Testis (tissue), 3 donors: ENCODE results near the gene AK9. TPM values are rescaled to one million over a fixed set of nuclear protein-coding genes. Genes with fewer than 3 reads are reported as not detected.
"Not testable (repeated sequence)": the region's sequence is repeated elsewhere in the genome, so short reads cannot be mapped to it uniquely, and the experiment has no call there.

Experiments used
- DNase-seq: peaks from one replicate; pipeline ENCODE4 v3.0.0-alpha.2; 2019
- H3K27ac ChIP-seq, 2 donors: fragments of 200-600 bp; sonication (generic); one replicate each; pipeline ENCODE4 v1.5.1; 2019
- H3K27me3 ChIP-seq: fragments of 200-600 bp; sonication (generic); one replicate; pipeline ENCODE4 v1.5.1; 2019
- H3K36me3 ChIP-seq: fragments of 200-600 bp; sonication (generic); one replicate; pipeline ENCODE4 v1.5.1; 2017; ENCODE audit warnings: low read depth; ENCODE audit errors: missing control alignments
- H3K4me1 ChIP-seq: fragments of 200-600 bp; sonication (generic); one replicate; pipeline ENCODE4 v1.5.1; 2019
- H3K4me3 ChIP-seq, 2 donors: fragments of 200-600 bp; sonication (generic); one replicate each; pipeline ENCODE4 v1.5.1; 2017 to 2019
- H3K9me3 ChIP-seq: fragments of 200-600 bp; sonication (generic); one replicate; pipeline ENCODE4 v1.5.1; 2017
- POLR2A ChIP-seq: fragments of 450-650 bp; IDR thresholded peaks from one replicate; pipeline ENCODE4 v1.6.1; 2017; ENCODE audit warnings: antibody characterized with exemption, mild to moderate bottlenecking, moderate library complexity
- WGBS, 2 donors: methylation state at CpG; one replicate each; pipeline ENCODE4 v1.1.5; 2018; 5-methylcytosine and 5-hydroxymethylcytosine counted together
- intact Hi-C: fragments of 100-400 bp; cut with DNase I; formaldehyde crosslinking; loops from one replicate; pipeline ENCODE4 v1.15.1; 2023; ENCODE audit warnings: low total_unique reads
- polyA plus RNA-seq: library from polyadenylated mRNA; stranded (reverse); fragments of 350-450 nt; fragmentation: Illumina TruSeq; extraction: RNeasy Lipid Tissue Mini Kit (QIAGEN cat#74804); gene quantifications from one replicate; pipeline ENCODE4 v1.2.3, GENCODE V29; 2014; ENCODE audit warnings: low read depth, low replicate concordance; ENCODE audit not compliant: insufficient read depth
- total RNA-seq, 2 donors: library from RNA; depleted of rRNA; stranded (reverse); fragments of >200 nt; gene quantifications; one replicate each; pipeline ENCODE4 v1.2.3, GENCODE V29; 2016
- TF ChIP-seq, protein P1 (sequence below), 3 experiments: fragments of 450-650 bp in 2 of 3; fragments of 200-600 bp in 1 of 3; sonication (generic) in 1 of 3; IDR thresholded peaks; one replicate each; pipeline ENCODE4 v1.5.1; 2016 to 2019; ENCODE audit warnings: antibody characterized with exemption in 3 of 3, mild to moderate bottlenecking in 2 of 3, moderate library complexity in 1 of 3

The AK9 gene
- total and polyA plus RNA-seq, 3 donors from 2014 or later = 15.2 to 49.4 (median 33.6) TPM

DNA sequence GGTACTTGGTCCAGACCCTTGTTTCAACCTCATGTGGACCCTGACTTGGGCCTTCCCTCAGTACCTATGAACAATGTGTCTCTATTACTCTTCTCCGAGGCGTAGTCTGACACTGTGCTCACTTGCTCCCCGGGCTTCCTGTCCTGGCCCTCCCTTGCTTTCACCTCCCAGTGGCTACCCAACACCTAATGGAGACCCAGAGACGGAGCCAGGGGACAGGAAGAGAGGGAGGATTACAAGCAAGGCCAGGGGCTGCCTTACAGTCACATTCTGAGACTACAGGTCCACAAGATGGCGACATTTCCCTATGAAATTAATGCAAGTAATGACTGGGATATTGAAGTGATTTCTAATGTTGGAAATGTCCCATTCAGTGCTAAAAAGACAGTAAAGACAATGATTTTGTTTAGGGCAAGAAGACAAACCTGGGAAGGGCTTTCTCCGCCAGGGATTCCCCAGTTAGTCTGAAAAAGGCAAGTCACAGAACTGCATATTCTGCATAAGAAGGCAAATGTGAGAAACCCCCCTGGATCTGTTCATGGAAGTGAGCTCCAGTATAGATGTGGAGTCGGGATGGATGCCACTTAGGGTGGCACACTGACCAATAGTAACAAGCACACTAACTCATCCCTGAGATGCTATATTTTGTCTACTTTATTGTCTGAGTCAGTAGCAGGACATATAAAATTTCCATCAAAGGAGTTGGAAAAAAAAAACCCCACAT, 163.9 kb downstream of the AK9 start:
- Histone ChIP-seq H3K27me3 (no peaks in the 10 kb centered on the region), H3K36me3 (no peaks in the 10 kb centered on the region), H3K4me1 (no peaks in the 10 kb centered on the region), H3K27ac (no peak overlapping the region), H3K4me3 (no peak overlapping the region), H3K9me3 (no peaks in the 10 kb centered on the region)
- DNase-seq = peak; percentile 65
- intact Hi-C loops = no loop called here
- 64 to 70% methylated on average over 7 of the region's 7 CpGs for WGBS, 2 donors
- TF ChIP-seq, protein P1, sequence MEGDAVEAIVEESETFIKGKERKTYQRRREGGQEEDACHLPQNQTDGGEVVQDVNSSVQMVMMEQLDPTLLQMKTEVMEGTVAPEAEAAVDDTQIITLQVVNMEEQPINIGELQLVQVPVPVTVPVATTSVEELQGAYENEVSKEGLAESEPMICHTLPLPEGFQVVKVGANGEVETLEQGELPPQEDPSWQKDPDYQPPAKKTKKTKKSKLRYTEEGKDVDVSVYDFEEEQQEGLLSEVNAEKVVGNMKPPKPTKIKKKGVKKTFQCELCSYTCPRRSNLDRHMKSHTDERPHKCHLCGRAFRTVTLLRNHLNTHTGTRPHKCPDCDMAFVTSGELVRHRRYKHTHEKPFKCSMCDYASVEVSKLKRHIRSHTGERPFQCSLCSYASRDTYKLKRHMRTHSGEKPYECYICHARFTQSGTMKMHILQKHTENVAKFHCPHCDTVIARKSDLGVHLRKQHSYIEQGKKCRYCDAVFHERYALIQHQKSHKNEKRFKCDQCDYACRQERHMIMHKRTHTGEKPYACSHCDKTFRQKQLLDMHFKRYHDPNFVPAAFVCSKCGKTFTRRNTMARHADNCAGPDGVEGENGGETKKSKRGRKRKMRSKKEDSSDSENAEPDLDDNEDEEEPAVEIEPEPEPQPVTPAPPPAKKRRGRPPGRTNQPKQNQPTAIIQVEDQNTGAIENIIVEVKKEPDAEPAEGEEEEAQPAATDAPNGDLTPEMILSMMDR (IDR thresholded peaks at IDR 0.05) = peak in 2 of 3 experiments; percentile 46 to 53
- TF ChIP-seq POLR2A = no peak

DNA sequence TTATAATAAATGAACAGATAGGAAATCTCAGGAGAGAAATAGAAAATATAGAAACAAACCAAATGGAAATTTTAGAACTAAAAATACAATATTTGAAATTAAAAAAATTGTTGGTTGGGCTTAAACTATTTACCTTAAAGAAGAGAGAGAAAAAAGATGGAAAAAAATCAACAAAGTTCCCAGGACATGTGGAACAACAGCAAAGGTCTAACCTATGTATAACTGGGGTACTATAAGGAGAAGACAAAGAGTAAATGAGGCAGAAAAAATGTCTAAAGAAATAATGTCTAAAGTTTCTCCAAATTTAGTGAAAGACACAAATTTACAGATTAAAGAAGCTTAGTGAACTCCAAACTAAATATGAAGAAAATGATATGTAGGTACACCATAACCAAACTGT, 166.9 kb downstream of the AK9 start:
- Histone ChIP-seq H3K9me3 (no peaks in the 10 kb centered on the region), H3K36me3 (no peaks in the 10 kb centered on the region), H3K27me3 (no peaks in the 10 kb centered on the region), H3K4me3 (no peak overlapping the region), H3K27ac (no peak overlapping the region), H3K4me1 (no peaks in the 10 kb centered on the region)
- no peak for DNase-seq
- intact Hi-C loops = no loop called here
- TF ChIP-seq POLR2A = no peak
- TF ChIP-seq, protein P1 (IDR thresholded peaks at IDR 0.05) = no peak

DNA sequence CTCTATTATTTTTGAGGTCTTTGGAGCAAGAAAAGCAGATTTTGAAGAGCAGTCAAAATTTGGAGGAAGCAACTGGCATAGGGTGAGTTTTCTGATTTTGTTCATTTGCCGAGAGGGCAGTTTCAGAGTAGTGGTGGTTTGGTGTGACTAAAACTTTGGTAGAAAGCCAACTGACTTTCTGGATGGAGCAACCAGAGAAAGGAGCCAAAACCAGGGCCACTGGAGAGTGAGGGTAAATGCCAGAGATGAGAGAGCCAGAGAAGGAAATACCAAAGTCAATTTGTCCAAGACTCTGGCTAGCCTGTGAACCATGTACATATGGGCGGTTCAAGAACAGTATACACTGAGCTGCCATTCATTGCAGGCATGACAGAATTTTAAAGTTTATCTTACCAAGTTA, 167.5 kb downstream of the AK9 start:
- WGBS, 2 donors = 91 to 93% methylated on average over 2 of the region's 2 CpGs
- intact Hi-C loops = no loop called here
- Histone ChIP-seq H3K27me3 (no peaks in the 10 kb centered on the region), H3K4me3 (no peak overlapping the region), H3K36me3 (no peaks in the 10 kb centered on the region), H3K27ac (no peak overlapping the region), H3K9me3 (no peaks in the 10 kb centered on the region), H3K4me1 (no peaks in the 10 kb centered on the region)
- TF ChIP-seq, protein P1 (IDR thresholded peaks at IDR 0.05) = no peak
- TF ChIP-seq POLR2A = no peak
- no peak for DNase-seq

GRCh38 chr6:109521080-109521479, 169.9 kb downstream of the AK9 start:
- Histone ChIP-seq H3K27ac (no peak overlapping the region), H3K9me3 (no peaks in the 10 kb centered on the region), H3K4me1 (no peaks in the 10 kb centered on the region), H3K4me3 (no peak overlapping the region), H3K36me3 (no peaks in the 10 kb centered on the region), H3K27me3 (no peaks in the 10 kb centered on the region)
- WGBS, 2 donors = 86 to 87% methylated on average over 3 of the region's 3 CpGs
- TF ChIP-seq POLR2A = no peak
- TF ChIP-seq, protein P1 (IDR thresholded peaks at IDR 0.05) = no peak
- intact Hi-C loops = no loop called here
- DNase-seq = no peak

- H3K36me3 ChIP-seq, H3K4me3 ChIP-seq, H3K9me3 ChIP-seq, H3K27me3 ChIP-seq, H3K27ac ChIP-seq, intact Hi-C loops, H3K4me1 ChIP-seq, DNase-seq: not testable (repeated sequence)
Measured at GRCh38 chr6:109519647-109520046, 171.4 kb downstream of the AK9 start.
